Measurements from ENCODE around the gene MACROD2. TPM values are rescaled to one million over a fixed set of nuclear protein-coding genes. Genes with fewer than 3 reads are reported as not detected.

MACROD2 gene
- total and polyA plus RNA-seq, 2 of the 4 experiments (the other 2 are of a cell fraction), result not detected

DNA sequence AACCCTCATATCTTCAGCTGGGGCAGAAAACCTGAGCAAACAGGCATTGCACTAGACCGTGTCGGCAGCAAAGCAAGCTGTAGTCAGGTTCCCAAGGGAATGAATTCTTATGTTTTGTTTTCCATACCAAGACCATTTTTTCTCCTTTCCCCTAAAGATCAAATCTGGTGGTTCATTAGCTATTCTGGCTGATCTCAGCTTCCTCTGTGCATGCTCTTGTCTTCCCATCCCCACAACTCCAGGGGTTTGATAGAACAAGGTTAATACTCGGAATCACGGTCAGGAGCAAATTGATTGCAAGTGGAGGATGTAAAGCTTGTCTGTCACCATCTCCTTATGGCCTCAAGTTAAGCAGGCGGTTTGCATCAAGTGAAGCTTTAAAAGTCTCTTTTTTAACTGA, 1799.1 kb downstream of the MACROD2 start:
- no peak overlapping the region for H3K27ac ChIP-seq (ENCODE audit: insufficient read depth, low read length)
- H4K91ac ChIP-seq (ENCODE audit: insufficient read depth, low read depth, low read length), result no peak overlapping the region
- no peaks in the 10 kb centered on the region for H3K27me3 ChIP-seq (ENCODE audit: control insufficient read depth, insufficient read depth, low read length)
- H3K36me3 ChIP-seq (ENCODE audit: control insufficient read depth, insufficient read depth, low read length), result no peaks in the 10 kb centered on the region
- TF ChIP-seq RCOR1 (IDR thresholded peaks at IDR 0.05; ENCODE audit: insufficient replicate concordance, low read length) (no peak), POLR2A (IDR thresholded peaks at IDR 0.05; ENCODE audit: low read depth, low read length) (no peak), RAD21 (IDR thresholded peaks at IDR 0.05; ENCODE audit: low read length) (no peak), BHLHE40 (IDR thresholded peaks at IDR 0.05; ENCODE audit: low read depth, low read length) (no peak), RFX5 (IDR thresholded peaks at IDR 0.05; ENCODE audit: low read depth, low read length) (no peak), MXI1 (IDR thresholded peaks at IDR 0.05; ENCODE audit: borderline replicate concordance, low read depth, low read length) (no peak), CHD1 (IDR thresholded peaks at IDR 0.05; ENCODE audit: low read depth, low read length) (no peak), MAZ (IDR thresholded peaks at IDR 0.05; ENCODE audit: borderline replicate concordance, low read depth, low read length) (no peak)
- TF ChIP-seq, protein P1, sequence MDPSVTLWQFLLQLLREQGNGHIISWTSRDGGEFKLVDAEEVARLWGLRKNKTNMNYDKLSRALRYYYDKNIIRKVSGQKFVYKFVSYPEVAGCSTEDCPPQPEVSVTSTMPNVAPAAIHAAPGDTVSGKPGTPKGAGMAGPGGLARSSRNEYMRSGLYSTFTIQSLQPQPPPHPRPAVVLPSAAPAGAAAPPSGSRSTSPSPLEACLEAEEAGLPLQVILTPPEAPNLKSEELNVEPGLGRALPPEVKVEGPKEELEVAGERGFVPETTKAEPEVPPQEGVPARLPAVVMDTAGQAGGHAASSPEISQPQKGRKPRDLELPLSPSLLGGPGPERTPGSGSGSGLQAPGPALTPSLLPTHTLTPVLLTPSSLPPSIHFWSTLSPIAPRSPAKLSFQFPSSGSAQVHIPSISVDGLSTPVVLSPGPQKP (IDR thresholded peaks at IDR 0.05; ENCODE audit: borderline replicate concordance, low read depth, low read length), result no peak
- H4K5ac ChIP-seq (ENCODE audit: low read depth, low read length), result no peak overlapping the region
- ChIA-PET POLR2A (ENCODE audit: unreplicated experiment) (no interaction called here), CTCF (no interaction called here)
- no peak overlapping the region for H3K14ac ChIP-seq (replicated peaks; ENCODE audit: low read depth, low read length)
- H2BK120ac ChIP-seq (ENCODE audit: low read depth, low read length), result no peak overlapping the region
- no peak overlapping the region for H2AK5ac ChIP-seq (ENCODE audit: low read depth, low read length)
- no peak overlapping the region for H2BK20ac ChIP-seq (ENCODE audit: low read depth, low read length)
- dilution Hi-C loops (cut with HindIII; ENCODE audit: low sequenced_read_pairs, unreplicated experiment), result no loop called here
- H3K9ac ChIP-seq (ENCODE audit: low read depth, low read length), result no peak overlapping the region
- H2AFZ ChIP-seq (replicated peaks; ENCODE audit: low read length, poor library complexity), result no peak overlapping the region
- no peaks in the 10 kb centered on the region for H3K4me1 ChIP-seq (ENCODE audit: control insufficient read depth, insufficient read depth, low read length)
- no CpG with 5 or more reads among the region's 5 CpGs for WGBS, 2 experiments (ENCODE audit: extremely low coverage in 2 of 2, insufficient read length in 1 of 2)
- no peak overlapping the region for H3K18ac ChIP-seq (ENCODE audit: low read depth, low read length)
- in situ Hi-C loops (cut with MboI; ENCODE audit: low sequenced_read_pairs), result no loop called here
- H4K8ac ChIP-seq (ENCODE audit: low read depth in 2 of 2, low read length in 2 of 2), result no peak overlapping the region
- H3K23ac ChIP-seq (ENCODE audit: low read depth, low read length), result no peak overlapping the region
- no peak overlapping the region for H3K4me3 ChIP-seq (ENCODE audit: insufficient read depth, low read depth, low read length)
- H2AK9ac ChIP-seq (replicated peaks; ENCODE audit: low read depth, low read length, poor library complexity), result no peak overlapping the region
- H3K4ac ChIP-seq (ENCODE audit: low read depth, low read length), result no peak overlapping the region
- intact Hi-C loops (cut with micrococcal nuclease), result no loop called here
- DNase-seq (no peak), ATAC-seq (ENCODE audit: low read depth) (no peak)
- no peaks in the 10 kb centered on the region for H3K9me1 ChIP-seq (ENCODE audit: insufficient read depth, low read length)
- H4K20me1 ChIP-seq (ENCODE audit: insufficient read depth, low read length), result no peaks in the 10 kb centered on the region
- BruUV-seq (replicated peaks), result no TSS peak
- 0 out of 2 replicates have a peak, but pooled peaks cover 2% of the 10 kb centered on the region for H3K9me3 ChIP-seq (ENCODE audit: control insufficient read depth, insufficient read depth, low read length)
- H2BK5ac ChIP-seq (ENCODE audit: low read depth, low read length, poor library complexity, severe bottlenecking), result no peak overlapping the region
- H2BK15ac ChIP-seq (ENCODE audit: low read depth, low read length), result no peak overlapping the region
- H3K4me2 ChIP-seq (ENCODE audit: low read depth, low read length), result no peak overlapping the region
- no peaks in the 10 kb centered on the region for H3K79me1 ChIP-seq (ENCODE audit: low read depth in 1 of 2, low read length in 2 of 2)
- no peak overlapping the region for H3K56ac ChIP-seq (ENCODE audit: extremely low read depth, insufficient read depth, low read length)

Measured in IMR-90 (cell line).